GM21381 (cell line): ENCODE data around the gene AFAP1L2.
"Not testable (repeated sequence)": the region's sequence is repeated elsewhere in the genome, so short reads cannot be mapped to it uniquely, and the experiment has no call there.

Experiments
- ATAC-seq: cut with Tn5 transposase; IDR thresholded peaks from one replicate; pipeline ENCODE4 v1.9.1; 2021; ENCODE audit warnings: mild to moderate bottlenecking, moderate library complexity; ENCODE audit not compliant: unreplicated experiment

AFAP1L2 gene

GRCh38 chr10:114340816-114341215 lies 63.5 kb downstream of the AFAP1L2 start:
- ATAC-seq: no peak

GRCh38 chr10:114337510-114338462 lies 66.5 kb downstream of the AFAP1L2 start:
- no peak for ATAC-seq

- ATAC-seq: no peak
These were observed 67.3 kb downstream of the AFAP1L2 start for GRCh38 chr10:114336823-114337509.

GRCh38 chr10:114335614-114336013 lies 68.7 kb downstream of the AFAP1L2 start:
- ATAC-seq: no peak

GRCh38 chr10:114334301-114334700 lies 70.0 kb downstream of the AFAP1L2 start:
- no peak for ATAC-seq

GRCh38 chr10:114333441-114333840 lies 70.9 kb downstream of the AFAP1L2 start:
- not testable (repeated sequence) for ATAC-seq

- ATAC-seq: no peak
These were observed 71.8 kb downstream of the AFAP1L2 start for GRCh38 chr10:114332301-114333192.

- no peak for ATAC-seq
These were observed 74.5 kb downstream of the AFAP1L2 start for GRCh38 chr10:114329634-114330365.

GRCh38 chr10:114328874-114329273 lies 75.4 kb downstream of the AFAP1L2 start:
- ATAC-seq: no peak

- ATAC-seq: no peak
These were observed 75.9 kb downstream of the AFAP1L2 start for GRCh38 chr10:114328441-114328812.

GRCh38 chr10:114327537-114328440 lies 76.5 kb downstream of the AFAP1L2 start:
- ATAC-seq: no peak

- no peak for ATAC-seq
These were observed 77.5 kb downstream of the AFAP1L2 start for GRCh38 chr10:114326795-114327194.

GRCh38 chr10:114323023-114323422 lies 81.3 kb downstream of the AFAP1L2 start:
- ATAC-seq: no peak

- no peak for ATAC-seq
These were observed 82.0 kb downstream of the AFAP1L2 start for GRCh38 chr10:114322344-114322743.

- no peak for ATAC-seq
These were observed 83.8 kb downstream of the AFAP1L2 start for GRCh38 chr10:114320249-114321116.

- no peak for ATAC-seq
These were observed 84.7 kb downstream of the AFAP1L2 start for GRCh38 chr10:114319406-114320248.

GRCh38 chr10:114316744-114317143 lies 87.6 kb downstream of the AFAP1L2 start:
- no peak for ATAC-seq
